Keratinocyte (primary cell): Measurements from ENCODE around the gene OR52B6. TPM values are rescaled to one million over a fixed set of nuclear protein-coding genes. Genes with fewer than 3 reads are reported as not detected.

Source experiments
- DNase-seq: peaks from one replicate; pipeline ENCODE4 v3.0.0-alpha.2; 2011; ENCODE audit warnings: low read depth, missing footprints, low spot score
- FAIRE-seq: peaks from 2 replicates; lab custom pipeline; 2011; peaks lifted over from hg19 to GRCh38; lab: Jason Lieb, UNC
- H2AFZ ChIP-seq: 2 replicates; pipeline ENCODE4 v1.6.0; 2012; ENCODE audit warnings: low read length, control low read depth, inconsistent platforms; ENCODE audit not compliant: control insufficient read depth
- H3K27ac ChIP-seq: 2 replicates; pipeline ENCODE4 v1.5.1; 2011; ENCODE audit warnings: low read length; ENCODE audit not compliant: control insufficient read depth, insufficient read depth
- H3K27me3 ChIP-seq: 3 replicates; pipeline ENCODE4 v1.6.0; 2011; ENCODE audit warnings: low read length; ENCODE audit not compliant: control insufficient read depth, insufficient read depth; ENCODE audit errors: extremely low read depth
- H3K36me3 ChIP-seq, 2 experiments: 2 replicates in 1 of 2; 3 replicates in 1 of 2; pipeline ENCODE4 v1.5.1; 2011; ENCODE audit warnings: low read length in 2 of 2, mild to moderate bottlenecking in 1 of 2; ENCODE audit not compliant: control insufficient read depth in 2 of 2, insufficient read depth in 2 of 2; ENCODE audit errors: extremely low read depth in 1 of 2
- H3K4me1 ChIP-seq: 3 replicates; pipeline ENCODE4 v1.5.1; 2011; ENCODE audit warnings: low read length; ENCODE audit not compliant: control insufficient read depth, insufficient read depth; ENCODE audit errors: extremely low read depth
- H3K4me2 ChIP-seq: 3 replicates; pipeline ENCODE4 v1.6.0; 2011; ENCODE audit warnings: low read depth, low read length; ENCODE audit not compliant: control insufficient read depth, insufficient read depth; ENCODE audit errors: extremely low read depth
- H3K4me3 ChIP-seq, 3 experiments: fragments of 200-600 bp in 1 of 3; sonication (generic) in 1 of 3; 2 replicates in 2 of 3; 3 replicates in 1 of 3; pipeline ENCODE4 v1.5.1; 2011 to 2016; ENCODE audit warnings: low read length in 3 of 3, mild to moderate bottlenecking in 3 of 3, control low read depth in 2 of 3, inconsistent platforms in 1 of 3, low read depth in 1 of 3, mixed read lengths in 1 of 3, mixed run types in 1 of 3, moderate library complexity in 1 of 3; ENCODE audit not compliant: control insufficient read depth in 2 of 3, insufficient read depth in 2 of 3; ENCODE audit errors: extremely low read depth in 1 of 3
- H3K79me2 ChIP-seq: 2 replicates; pipeline ENCODE4 v1.6.0; 2012; ENCODE audit warnings: low read length; ENCODE audit not compliant: control insufficient read depth, insufficient read depth
- H3K9ac ChIP-seq: 3 replicates; pipeline ENCODE4 v1.6.0; 2011; ENCODE audit warnings: low read length; ENCODE audit not compliant: control insufficient read depth, insufficient read depth; ENCODE audit errors: extremely low read depth
- H3K9me1 ChIP-seq: 3 replicates; pipeline ENCODE4 v1.6.0; 2011; ENCODE audit warnings: low read length; ENCODE audit not compliant: control insufficient read depth, insufficient read depth; ENCODE audit errors: extremely low read depth
- H3K9me3 ChIP-seq: 2 replicates; pipeline ENCODE4 v1.5.1; 2012; ENCODE audit warnings: low read depth, low read length; ENCODE audit not compliant: control insufficient read depth
- H4K20me1 ChIP-seq: 3 replicates; pipeline ENCODE4 v1.6.0; 2011; ENCODE audit warnings: low read length; ENCODE audit not compliant: control insufficient read depth, insufficient read depth; ENCODE audit errors: extremely low read depth
- CTCF ChIP-seq, 3 experiments: IDR thresholded peaks in 1 of 3; conservative IDR thresholded peaks in 1 of 3; optimal IDR thresholded peaks in 1 of 3; 2 replicates in 2 of 3; 3 replicates in 1 of 3; pipeline versions ENCODE3 to v1.5.1; 2011; ENCODE audit warnings: low read length in 3 of 3, mild to moderate bottlenecking in 3 of 3, moderate library complexity in 2 of 3, control low read depth in 1 of 3, inconsistent platforms in 1 of 3; ENCODE audit not compliant: insufficient read depth in 2 of 3; ENCODE audit errors: extremely low read depth in 1 of 3
- EZH2 ChIP-seq: IDR thresholded peaks from one replicate; pipeline ENCODE4 v1.6.1; 2012; ENCODE audit warnings: inconsistent platforms, mild to moderate bottlenecking, low read length, moderate library complexity
- dilution Hi-C: fragments of 300-500 bp; cut with MboI; formaldehyde crosslinking; loops from one replicate; pipeline ENCODE4 v1.7.0; 2020; ENCODE audit warnings: low sequenced_read_pairs; ENCODE audit not compliant: extremely low pct_ligation_motif_present
- polyA minus RNA-seq, 3 experiments: library from RNA; depleted of rRNA, polyadenylated mRNA; stranded (reverse); fragments of >200 nt; gene quantifications; 1 replicate in 1 of 3; 2 replicates in 1 of 3; 3 replicates in 1 of 3; pipeline ENCODE4 v1.2.3, GENCODE V29; 2011
- polyA plus RNA-seq, 5 experiments: library from polyadenylated mRNA; depleted of rRNA in 3 of 5; stranded (reverse) in 3 of 5; stranded (forward) in 1 of 5; unstranded in 1 of 5; fragments of >200 nt; gene quantifications; 1 replicate in 1 of 5; 2 replicates in 3 of 5; 3 replicates in 1 of 5; pipeline versions ENCODE4 v1.2.1 to v1.2.3, GENCODE V29; 2011 to 2012; ENCODE audit warnings: missing spikeins in 2 of 5, low read depth in 1 of 5, low replicate concordance in 1 of 5

OR52B6 gene
- not detected in 3 replicates for polyA plus RNA-seq
- not detected for polyA plus RNA-seq (2011; ENCODE audit: low read depth)
- not detected in 2 replicates for polyA plus RNA-seq (2011; cell fraction: cytosol; rRNA removed)
- polyA plus RNA-seq (2011; cell fraction: nucleus; rRNA removed), result not detected in 2 replicates
- polyA plus RNA-seq (2012; ENCODE audit: low replicate concordance), result 0.17 TPM in 1 of 2 replicates, not detected in the other
- not detected in 3 replicates for polyA minus RNA-seq
- polyA minus RNA-seq (2011; cell fraction: cytosol; rRNA and poly(A)+ RNA removed), result not detected
- polyA minus RNA-seq (2011; cell fraction: nucleus; rRNA and poly(A)+ RNA removed), result not detected in 2 replicates

- no peaks in the 10 kb centered on the region for H3K9me1 ChIP-seq
- H3K36me3 ChIP-seq, result no peaks in the 10 kb centered on the region
- no peak within 1 kb of the TSS for H3K4me2 ChIP-seq
- H3K27ac ChIP-seq, result no peak within 1 kb of the TSS
- no peaks in the 10 kb centered on the region for H4K20me1 ChIP-seq
- FAIRE-seq (no peak), DNase-seq (no peak)
- H3K9me3 ChIP-seq, result no peaks in the 10 kb centered on the region
- no peaks in the 10 kb centered on the region for H3K79me2 ChIP-seq
- H2AFZ ChIP-seq, result no peak within 1 kb of the TSS
- H3K9ac ChIP-seq, result no peak within 1 kb of the TSS
- H3K4me3 ChIP-seq, result no peak within 1 kb of the TSS
- no peaks in the 10 kb centered on the region for H3K4me1 ChIP-seq
- H3K27me3 ChIP-seq, result no peaks in the 10 kb centered on the region
- TF ChIP-seq CTCF (optimal IDR thresholded peaks at IDR 0.05 in 1 of 3, IDR thresholded peaks at IDR 0.05 in 1 of 3, conservative IDR thresholded peaks at IDR 0.05 in 1 of 3; ENCODE audit: extremely low read depth in 1 of 3, insufficient read depth in 2 of 3, low read length in 3 of 3), result no peak
- TF ChIP-seq EZH2, result no peak
- dilution Hi-C loops, result no loop called here
Observed at GRCh38 chr11:5580577-5580976, at the start of gene OR52B6. Gene OR52B6, plus strand, starts transcription at chr11:5580877. Its CDS starts 0 bp downstream, at chr11:5580877.

- FAIRE-seq (no peak), DNase-seq (no peak)
- no peak overlapping the region for H3K4me2 ChIP-seq
- no peaks in the 10 kb centered on the region for H3K36me3 ChIP-seq
- H3K4me3 ChIP-seq, result no peak overlapping the region
- H3K9ac ChIP-seq, result no peak overlapping the region
- H3K79me2 ChIP-seq, result no peaks in the 10 kb centered on the region
- H3K4me1 ChIP-seq, result no peaks in the 10 kb centered on the region
- no peaks in the 10 kb centered on the region for H3K27me3 ChIP-seq
- no peaks in the 10 kb centered on the region for H3K9me3 ChIP-seq
- no peaks in the 10 kb centered on the region for H4K20me1 ChIP-seq
- TF ChIP-seq EZH2 (no peak), CTCF (optimal IDR thresholded peaks at IDR 0.05 in 1 of 3, IDR thresholded peaks at IDR 0.05 in 1 of 3, conservative IDR thresholded peaks at IDR 0.05 in 1 of 3; ENCODE audit: extremely low read depth in 1 of 3, insufficient read depth in 2 of 3, low read length in 3 of 3) (no peak)
- no peaks in the 10 kb centered on the region for H3K9me1 ChIP-seq
- dilution Hi-C loops, result no loop called here
- H3K27ac ChIP-seq, result no peak overlapping the region
- no peak overlapping the region for H2AFZ ChIP-seq
Observed at GRCh38 chr11:5531053-5531831, 49.4 kb upstream of the OR52B6 start.
